ENCODE data around the gene SYT14. TPM values are rescaled to one million over a fixed set of nuclear protein-coding genes. Genes with fewer than 3 reads are reported as not detected.

The SYT14 gene
- total and polyA plus RNA-seq, 4 experiments from 2014 or later, result not detected

- POLR2A ChIA-PET (ENCODE audit: partially characterized antibody), result no interaction called here
- intact Hi-C loops (cut with micrococcal nuclease), result no loop called here
- Histone ChIP-seq H3K4me1 (ENCODE audit: insufficient read depth, low read length) (no peaks in the 10 kb centered on the region), H3K9me3 (ENCODE audit: control insufficient read depth in 1 of 2, low read length in 2 of 2) (no peaks in the 10 kb centered on the region), H3K36me3 (ENCODE audit: insufficient read depth, low read length) (no peaks in the 10 kb centered on the region), H3K27ac (ENCODE audit: low read depth, low read length) (no peak overlapping the region), H3K4me3 (ENCODE audit: low read length in 2 of 2) (no peak overlapping the region), H3K27me3 (ENCODE audit: insufficient read depth, low read length) (no peaks in the 10 kb centered on the region)
- Mint-ChIP-seq H3K4me3 (no peak overlapping the region), H3K27me3 (peaks cover 2 to 3% of the 10 kb centered on the region in 2 donors), H3K27ac (no peak overlapping the region), H3K9me3 (no peaks in the 10 kb centered on the region), H3K36me3 (no peaks in the 10 kb centered on the region), H3K4me1 (no peaks in the 10 kb centered on the region)
- DNase-seq, result no peak
- CTCF ChIA-PET (ENCODE audit: partially characterized antibody), result no interaction called here
Observed at GRCh38 chr1:210117198-210117597, 179.2 kb downstream of the SYT14 start.

- ChIA-PET CTCF (ENCODE audit: partially characterized antibody) (no interaction called here), POLR2A (ENCODE audit: partially characterized antibody) (no interaction called here)
- Histone ChIP-seq H3K27me3 (ENCODE audit: insufficient read depth, low read length) (no peaks in the 10 kb centered on the region), H3K9me3 (ENCODE audit: control insufficient read depth in 1 of 2, low read length in 2 of 2) (no peaks in the 10 kb centered on the region), H3K4me3 (ENCODE audit: low read length in 2 of 2) (no peak overlapping the region), H3K36me3 (ENCODE audit: insufficient read depth, low read length) (no peaks in the 10 kb centered on the region), H3K27ac (ENCODE audit: low read depth, low read length) (no peak overlapping the region), H3K4me1 (ENCODE audit: insufficient read depth, low read length) (no peaks in the 10 kb centered on the region)
- Mint-ChIP-seq H3K9me3 (no peaks in the 10 kb centered on the region), H3K36me3 (no peaks in the 10 kb centered on the region), H3K27me3 (peaks cover 2 to 3% of the 10 kb centered on the region in 2 donors), H3K4me3 (no peak overlapping the region), H3K27ac (no peak overlapping the region), H3K4me1 (no peaks in the 10 kb centered on the region)
- no peak for DNase-seq
- intact Hi-C loops (cut with micrococcal nuclease), result no loop called here
Observed at GRCh38 chr1:210117681-210118170, 179.7 kb downstream of the SYT14 start.

- CTCF ChIA-PET (ENCODE audit: partially characterized antibody), result no interaction called here
- no peaks in the 10 kb centered on the region for H3K9me3 ChIP-seq (ENCODE audit: control insufficient read depth in 1 of 2, low read length in 2 of 2)
- Mint-ChIP-seq H3K4me1 (no peaks in the 10 kb centered on the region), H3K9me3 (peaks cover 0 to 3% (median 0%) of the 10 kb centered on the region in 8 donors), H3K4me3 (no peak overlapping the region), H3K36me3 (no peaks in the 10 kb centered on the region), H3K27ac (no peak overlapping the region), H3K27me3 (peaks cover 4 to 7% of the 10 kb centered on the region in 2 donors)
- no peaks in the 10 kb centered on the region for H3K4me1 ChIP-seq (ENCODE audit: insufficient read depth, low read length)
- H3K4me3 ChIP-seq (ENCODE audit: low read length in 2 of 2), result no peak overlapping the region
- no peak overlapping the region for H3K27ac ChIP-seq (ENCODE audit: low read depth, low read length)
- H3K36me3 ChIP-seq (ENCODE audit: insufficient read depth, low read length), result no peaks in the 10 kb centered on the region
- no peaks in the 10 kb centered on the region for H3K27me3 ChIP-seq (ENCODE audit: insufficient read depth, low read length)
- no peak for DNase-seq
- POLR2A ChIA-PET (ENCODE audit: partially characterized antibody), result no interaction called here
- intact Hi-C loops (cut with micrococcal nuclease), result no loop called here
Observed at GRCh38 chr1:210123383-210123782, 185.4 kb downstream of the SYT14 start.

- ChIA-PET POLR2A (ENCODE audit: partially characterized antibody) (no interaction called here), CTCF (ENCODE audit: partially characterized antibody) (no interaction called here)
- no peak overlapping the region for H3K27ac ChIP-seq (ENCODE audit: low read depth, low read length)
- no peak overlapping the region for H3K4me3 ChIP-seq (ENCODE audit: low read length in 2 of 2)
- H3K4me1 Mint-ChIP-seq, result no peaks in the 10 kb centered on the region
- H3K36me3 ChIP-seq (ENCODE audit: insufficient read depth, low read length), result no peaks in the 10 kb centered on the region
- no peak overlapping the region for H3K4me3 Mint-ChIP-seq
- H3K27ac Mint-ChIP-seq, result no peak overlapping the region
- H3K4me1 ChIP-seq (ENCODE audit: insufficient read depth, low read length), result no peaks in the 10 kb centered on the region
- H3K27me3 ChIP-seq (ENCODE audit: insufficient read depth, low read length), result no peaks in the 10 kb centered on the region
- peaks cover 4 to 7% of the 10 kb centered on the region in 2 donors for H3K27me3 Mint-ChIP-seq
- no peaks in the 10 kb centered on the region for H3K9me3 ChIP-seq (ENCODE audit: control insufficient read depth in 1 of 2, low read length in 2 of 2)
- no peaks in the 10 kb centered on the region for H3K36me3 Mint-ChIP-seq
- H3K9me3 Mint-ChIP-seq, result peaks cover 0 to 3% (median 0%) of the 10 kb centered on the region in 8 donors
- intact Hi-C loops (cut with micrococcal nuclease), result no loop called here
- DNase-seq, result no peak
Observed at GRCh38 chr1:210123924-210124589, 186.0 kb downstream of the SYT14 start.

GRCh38 chr1:210124736-210125135 is 186.7 kb downstream of the SYT14 start:
- ChIA-PET CTCF (ENCODE audit: partially characterized antibody) (no interaction called here), POLR2A (ENCODE audit: partially characterized antibody) (no interaction called here)
- Mint-ChIP-seq H3K27ac (no peak overlapping the region), H3K27me3 (peaks cover 4 to 5% of the 10 kb centered on the region in 2 donors), H3K4me1 (no peaks in the 10 kb centered on the region), H3K4me3 (no peak overlapping the region), H3K36me3 (no peaks in the 10 kb centered on the region), H3K9me3 (peaks cover 0 to 3% (median 0%) of the 10 kb centered on the region in 8 donors)
- no peak for DNase-seq
- Histone ChIP-seq H3K27ac (ENCODE audit: low read depth, low read length) (no peak overlapping the region), H3K4me3 (ENCODE audit: low read length in 2 of 2) (no peak overlapping the region), H3K9me3 (ENCODE audit: control insufficient read depth in 1 of 2, low read length in 2 of 2) (no peaks in the 10 kb centered on the region), H3K4me1 (ENCODE audit: insufficient read depth, low read length) (no peaks in the 10 kb centered on the region), H3K36me3 (ENCODE audit: insufficient read depth, low read length) (no peaks in the 10 kb centered on the region), H3K27me3 (ENCODE audit: insufficient read depth, low read length) (no peaks in the 10 kb centered on the region)
- intact Hi-C loops (cut with micrococcal nuclease), result no loop called here

- ChIA-PET POLR2A (ENCODE audit: partially characterized antibody) (no interaction called here), CTCF (ENCODE audit: partially characterized antibody) (no interaction called here)
Observed at GRCh38 chr1:210125143-210125542, 187.1 kb downstream of the SYT14 start.

GRCh38 chr1:210129092-210129491 is 191.1 kb downstream of the SYT14 start:
- H3K36me3 Mint-ChIP-seq, result no peaks in the 10 kb centered on the region
- no peak overlapping the region for H3K27ac ChIP-seq (ENCODE audit: low read depth, low read length)
- no peaks in the 10 kb centered on the region for H3K27me3 ChIP-seq (ENCODE audit: insufficient read depth, low read length)
- no peaks in the 10 kb centered on the region for H3K9me3 ChIP-seq (ENCODE audit: control insufficient read depth in 1 of 2, low read length in 2 of 2)
- DNase-seq, result no peak
- no peak overlapping the region for H3K4me3 Mint-ChIP-seq
- ChIA-PET POLR2A (ENCODE audit: partially characterized antibody) (no interaction called here), CTCF (ENCODE audit: partially characterized antibody) (interaction anchor here (1.3 kb wide), 1 partner anchor 9 kb away, joined by 3 read pairs; no protein-coding TSS in a partner anchor)
- H3K4me1 ChIP-seq (ENCODE audit: insufficient read depth, low read length), result no peaks in the 10 kb centered on the region
- peaks cover 0 to 3% (median 0%) of the 10 kb centered on the region in 8 donors for H3K9me3 Mint-ChIP-seq
- peaks cover 0 to 9% of the 10 kb centered on the region in 2 donors for H3K27me3 Mint-ChIP-seq
- H3K4me1 Mint-ChIP-seq, result no peaks in the 10 kb centered on the region
- H3K27ac Mint-ChIP-seq, result no peak overlapping the region
- H3K36me3 ChIP-seq (ENCODE audit: insufficient read depth, low read length), result no peaks in the 10 kb centered on the region
- H3K4me3 ChIP-seq (ENCODE audit: low read length in 2 of 2), result no peak overlapping the region
- intact Hi-C loops (cut with micrococcal nuclease), result no loop called here

More at GRCh38 chr1:210125143-210125542, 187.1 kb downstream of the SYT14 start:
- H3K36me3 ChIP-seq (ENCODE audit: insufficient read depth, low read length), result no peaks in the 10 kb centered on the region
- Mint-ChIP-seq H3K4me1 (no peaks in the 10 kb centered on the region), H3K27me3 (peaks cover 4% of the 10 kb centered on the region in 2 donors), H3K9me3 (peaks cover 0 to 3% (median 0%) of the 10 kb centered on the region in 8 donors), H3K27ac (no peak overlapping the region), H3K4me3 (no peak overlapping the region), H3K36me3 (no peaks in the 10 kb centered on the region)
- no peak overlapping the region for H3K27ac ChIP-seq (ENCODE audit: low read depth, low read length)
- no peaks in the 10 kb centered on the region for H3K4me1 ChIP-seq (ENCODE audit: insufficient read depth, low read length)
- no peaks in the 10 kb centered on the region for H3K9me3 ChIP-seq (ENCODE audit: control insufficient read depth in 1 of 2, low read length in 2 of 2)
- intact Hi-C loops (cut with micrococcal nuclease), result no loop called here
- no peak overlapping the region for H3K4me3 ChIP-seq (ENCODE audit: low read length in 2 of 2)
- DNase-seq, result no peak
- no peaks in the 10 kb centered on the region for H3K27me3 ChIP-seq (ENCODE audit: insufficient read depth, low read length)
